ENCODE measurements around the gene BCAP29. TPM values are rescaled to one million over a fixed set of nuclear protein-coding genes. Genes with fewer than 3 reads are reported as not detected.

BCAP29 gene
- total RNA-seq, 1 experiment from 2014 or later: 61.5 TPM

- ChIA-PET CTCF (interaction anchor here (0.7 to 0.8 kb wide), 2 partner anchors 9 to 34 kb away, joined by 3 read pairs; no protein-coding TSS in a partner anchor), POLR2A (interaction anchor here (0.9 kb wide), 1 partner anchor 102 kb away, joined by 3 read pairs; no protein-coding TSS in a partner anchor)
- H3K4me3 Mint-ChIP-seq (ENCODE audit: unreplicated experiment): no peak overlapping the region
- peak; percentile 17 for DNase-seq (ENCODE audit: unreplicated experiment)
- intact Hi-C loops (cut with micrococcal nuclease): no loop called here
- H3K36me3 Mint-ChIP-seq (ENCODE audit: insufficient read depth, unreplicated experiment): no peaks in the 10 kb centered on the region
- no peak overlapping the region for H3K27ac Mint-ChIP-seq (ENCODE audit: low read depth, unreplicated experiment)
- H3K4me1 Mint-ChIP-seq (ENCODE audit: insufficient read depth, unreplicated experiment): peaks cover 6% of the 10 kb centered on the region
- TF ChIP-seq CTCF (IDR thresholded peaks at IDR 0.05; ENCODE audit: unreplicated experiment): no peak
- H3K27me3 Mint-ChIP-seq (ENCODE audit: insufficient read depth, unreplicated experiment): peaks cover 16% of the 10 kb centered on the region
- no TSS peak for BruUV-seq (replicated peaks)
- peaks cover 6% of the 10 kb centered on the region for H3K9me3 Mint-ChIP-seq (ENCODE audit: unreplicated experiment)
Measured at GRCh38 chr7:107643407-107643806, 63.4 kb downstream of the BCAP29 start.

- no peak for DNase-seq (ENCODE audit: unreplicated experiment)
- BruUV-seq (replicated peaks): no TSS peak
- CTCF ChIA-PET: no interaction called here
- intact Hi-C loops (cut with micrococcal nuclease): no loop called here
- Mint-ChIP-seq H3K9me3 (ENCODE audit: unreplicated experiment) (peaks cover 6% of the 10 kb centered on the region), H3K36me3 (ENCODE audit: insufficient read depth, unreplicated experiment) (no peaks in the 10 kb centered on the region), H3K27ac (ENCODE audit: low read depth, unreplicated experiment) (no peak overlapping the region), H3K4me1 (ENCODE audit: insufficient read depth, unreplicated experiment) (peaks cover 6% of the 10 kb centered on the region), H3K4me3 (ENCODE audit: unreplicated experiment) (no peak overlapping the region), H3K27me3 (ENCODE audit: insufficient read depth, unreplicated experiment) (peaks cover 16% of the 10 kb centered on the region)
- POLR2A ChIA-PET: interaction anchor here (0.9 to 1.0 kb wide), 2 partner anchors 11 to 103 kb away, joined by 3 read pairs; no protein-coding TSS in a partner anchor
- no peak for TF ChIP-seq CTCF (IDR thresholded peaks at IDR 0.05; ENCODE audit: unreplicated experiment)
Measured at GRCh38 chr7:107643938-107644308, 63.9 kb downstream of the BCAP29 start.

GRCh38 chr7:107644309-107644974, 64.4 kb downstream of the BCAP29 start:
- no peak for TF ChIP-seq CTCF (IDR thresholded peaks at IDR 0.05; ENCODE audit: unreplicated experiment)
- Mint-ChIP-seq H3K4me3 (ENCODE audit: unreplicated experiment) (no peak overlapping the region), H3K36me3 (ENCODE audit: insufficient read depth, unreplicated experiment) (no peaks in the 10 kb centered on the region), H3K27me3 (ENCODE audit: insufficient read depth, unreplicated experiment) (peaks cover 15% of the 10 kb centered on the region), H3K4me1 (ENCODE audit: insufficient read depth, unreplicated experiment) (peaks cover 6% of the 10 kb centered on the region), H3K9me3 (ENCODE audit: unreplicated experiment) (peaks cover 6% of the 10 kb centered on the region), H3K27ac (ENCODE audit: low read depth, unreplicated experiment) (no peak overlapping the region)
- intact Hi-C loops (cut with micrococcal nuclease): no loop called here
- BruUV-seq (replicated peaks): no TSS peak
- ChIA-PET POLR2A (interaction anchor here (0.7 to 1.1 kb wide), 3 partner anchors 9 to 39 kb away, joined by 3 to 4 read pairs (median 3); no protein-coding TSS in a partner anchor), CTCF (no interaction called here)
- no peak for DNase-seq (ENCODE audit: unreplicated experiment)

- Mint-ChIP-seq H3K36me3 (ENCODE audit: insufficient read depth, unreplicated experiment) (no peaks in the 10 kb centered on the region), H3K9me3 (ENCODE audit: unreplicated experiment) (peaks cover 8% of the 10 kb centered on the region), H3K27me3 (ENCODE audit: insufficient read depth, unreplicated experiment) (peaks cover 11% of the 10 kb centered on the region), H3K27ac (ENCODE audit: low read depth, unreplicated experiment) (no peak overlapping the region), H3K4me1 (ENCODE audit: insufficient read depth, unreplicated experiment) (no peaks in the 10 kb centered on the region), H3K4me3 (ENCODE audit: unreplicated experiment) (no peak overlapping the region)
- ChIA-PET CTCF (no interaction called here), POLR2A (no interaction called here)
- intact Hi-C loops (cut with micrococcal nuclease): no loop called here
- no TSS peak for BruUV-seq (replicated peaks)
- DNase-seq (ENCODE audit: unreplicated experiment): no peak
- no peak for TF ChIP-seq CTCF (IDR thresholded peaks at IDR 0.05; ENCODE audit: unreplicated experiment)
Measured at GRCh38 chr7:107652642-107653041, 72.6 kb downstream of the BCAP29 start.
